ENCODE results near the gene COX7B2.

COX7B2 gene

DNA sequence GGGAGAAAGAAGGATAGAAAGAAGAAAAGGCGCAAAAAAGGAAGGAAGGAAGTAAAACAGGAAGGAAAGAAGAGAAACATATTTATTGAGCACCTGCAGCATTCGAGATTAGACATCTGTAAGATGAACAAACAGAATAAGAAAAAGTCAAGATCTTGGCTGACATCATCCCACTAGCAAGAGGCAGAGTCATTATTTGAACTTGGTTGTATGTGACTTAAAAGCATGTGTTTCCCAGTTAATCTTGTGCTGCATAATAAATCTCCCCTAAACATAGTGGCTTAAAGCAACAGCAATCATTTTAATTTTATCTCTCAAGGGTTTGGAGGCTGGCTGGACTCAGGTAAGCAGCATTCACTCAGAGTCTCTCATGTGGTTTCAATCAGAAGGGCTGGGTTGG, 38.5 kb upstream of the COX7B2 start:
- Histone ChIP-seq H3K4me3 (ENCODE audit: insufficient read length, low read depth) (no peak overlapping the region), H3K9me3 (ENCODE audit: insufficient read depth, low read length) (no peaks in the 10 kb centered on the region), H3K36me3 (ENCODE audit: insufficient read depth, insufficient read length, low read length) (no peaks in the 10 kb centered on the region), H3K4me1 (ENCODE audit: insufficient read depth, insufficient read length) (no peaks in the 10 kb centered on the region), H3K9ac (ENCODE audit: insufficient read length, low read depth) (no peak overlapping the region), H3K27me3 (ENCODE audit: insufficient read depth, insufficient read length) (no peaks in the 10 kb centered on the region)
- no peak for TF ChIP-seq ZNF274 (IDR thresholded peaks at IDR 0.05; ENCODE audit: low read depth, low read length)
- no peak for TF ChIP-seq SUZ12 (IDR thresholded peaks at IDR 0.05; ENCODE audit: extremely low read depth, insufficient read depth, insufficient read length)
- TF ChIP-seq YY1 (IDR thresholded peaks at IDR 0.05; ENCODE audit: insufficient read depth, insufficient read length): no peak
- no peak for DNase-seq (ENCODE audit: low read depth, low spot score)

DNA sequence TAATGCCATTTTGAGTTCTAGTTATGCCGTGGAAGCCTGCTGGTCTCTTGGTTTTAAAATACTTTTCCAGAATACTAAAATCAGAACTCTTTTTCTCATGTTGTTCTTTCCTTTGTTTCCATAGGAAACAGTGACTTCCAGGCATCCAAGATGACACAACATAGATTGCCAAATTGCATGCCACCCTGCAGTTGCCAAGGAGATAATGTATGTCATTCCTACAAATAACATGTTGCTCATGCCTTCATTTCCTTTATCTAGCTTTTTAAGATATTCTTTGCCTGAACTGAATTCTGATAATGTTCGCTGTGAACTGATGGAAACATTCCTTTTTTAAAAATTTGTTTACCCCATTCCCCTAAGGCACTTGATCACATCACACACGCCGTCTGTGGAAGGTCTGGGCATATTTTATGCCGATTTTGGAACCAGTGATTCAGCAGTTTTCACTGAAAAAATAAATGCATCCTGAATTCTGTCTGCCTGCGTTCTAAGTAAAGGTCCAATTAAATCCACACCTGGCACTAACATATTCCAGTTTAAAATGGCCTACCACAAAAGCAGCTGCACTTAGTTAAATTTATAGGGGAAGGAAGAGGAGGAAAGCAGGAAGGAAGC, 38.0 kb upstream of the COX7B2 start:
- Histone ChIP-seq H3K27me3 (ENCODE audit: insufficient read depth, insufficient read length) (no peaks in the 10 kb centered on the region), H3K9ac (ENCODE audit: insufficient read length, low read depth) (no peak overlapping the region), H3K36me3 (ENCODE audit: insufficient read depth, insufficient read length, low read length) (no peaks in the 10 kb centered on the region), H3K9me3 (ENCODE audit: insufficient read depth, low read length) (no peaks in the 10 kb centered on the region), H3K4me3 (ENCODE audit: insufficient read length, low read depth) (no peak overlapping the region), H3K4me1 (ENCODE audit: insufficient read depth, insufficient read length) (no peaks in the 10 kb centered on the region)
- TF ChIP-seq ZNF274 (IDR thresholded peaks at IDR 0.05; ENCODE audit: low read depth, low read length) (no peak), SUZ12 (IDR thresholded peaks at IDR 0.05; ENCODE audit: extremely low read depth, insufficient read depth, insufficient read length) (no peak), YY1 (IDR thresholded peaks at IDR 0.05; ENCODE audit: insufficient read depth, insufficient read length) (no peak)
- DNase-seq (ENCODE audit: low read depth, low spot score): no peak

DNA sequence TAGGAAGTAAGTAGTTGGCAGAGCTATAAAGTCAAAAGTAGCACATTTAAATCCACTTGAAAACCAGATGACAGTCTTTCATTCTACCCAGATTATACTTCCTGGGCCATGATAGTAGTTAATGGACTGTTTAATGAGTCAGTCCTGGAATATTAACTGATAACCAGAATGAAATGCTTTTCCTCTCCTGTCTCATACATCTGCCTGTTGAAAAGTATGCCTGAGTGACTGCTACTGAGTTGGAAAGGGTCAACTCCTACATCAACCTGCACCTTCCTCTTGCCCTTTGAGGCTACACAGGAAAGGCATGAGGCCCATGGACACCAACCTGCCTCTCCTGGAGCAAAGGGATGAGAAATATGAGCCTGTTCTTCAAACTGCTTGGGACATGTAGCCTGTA, 36.0 kb upstream of the COX7B2 start:
- Histone ChIP-seq H3K4me1 (ENCODE audit: insufficient read depth, insufficient read length) (no peaks in the 10 kb centered on the region), H3K9me3 (ENCODE audit: insufficient read depth, low read length) (no peaks in the 10 kb centered on the region), H3K36me3 (ENCODE audit: insufficient read depth, insufficient read length, low read length) (no peaks in the 10 kb centered on the region), H3K27me3 (ENCODE audit: insufficient read depth, insufficient read length) (no peaks in the 10 kb centered on the region), H3K4me3 (ENCODE audit: insufficient read length, low read depth) (no peak overlapping the region), H3K9ac (ENCODE audit: insufficient read length, low read depth) (no peak overlapping the region)
- no peak for TF ChIP-seq YY1 (IDR thresholded peaks at IDR 0.05; ENCODE audit: insufficient read depth, insufficient read length)
- TF ChIP-seq SUZ12 (IDR thresholded peaks at IDR 0.05; ENCODE audit: extremely low read depth, insufficient read depth, insufficient read length): no peak
- no peak for TF ChIP-seq ZNF274 (IDR thresholded peaks at IDR 0.05; ENCODE audit: low read depth, low read length)
- DNase-seq (ENCODE audit: low read depth, low spot score): no peak

DNA sequence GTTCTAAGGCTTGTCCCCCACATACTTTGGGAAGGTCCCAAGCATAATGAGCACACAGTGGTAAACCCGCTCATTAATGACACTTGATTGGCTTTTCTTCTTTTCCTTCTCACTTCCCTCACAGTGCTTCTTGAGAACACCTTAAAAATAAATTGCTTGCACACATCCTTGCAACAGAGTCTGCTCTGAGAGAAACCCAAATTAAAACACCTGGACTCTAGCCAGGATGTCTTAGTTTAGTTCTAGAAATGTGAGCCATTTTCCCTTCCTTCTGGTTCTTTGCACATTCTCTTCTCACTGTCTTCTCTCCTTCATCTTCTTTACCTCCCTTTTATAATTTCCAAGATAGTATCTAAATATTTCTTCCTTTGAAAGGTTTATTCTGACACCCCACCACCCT, 35.3 kb upstream of the COX7B2 start:
- Histone ChIP-seq H3K4me1 (ENCODE audit: insufficient read depth, insufficient read length) (no peaks in the 10 kb centered on the region), H3K9me3 (ENCODE audit: insufficient read depth, low read length) (no peaks in the 10 kb centered on the region), H3K36me3 (ENCODE audit: insufficient read depth, insufficient read length, low read length) (no peaks in the 10 kb centered on the region), H3K4me3 (ENCODE audit: insufficient read length, low read depth) (no peak overlapping the region), H3K27me3 (ENCODE audit: insufficient read depth, insufficient read length) (no peaks in the 10 kb centered on the region), H3K9ac (ENCODE audit: insufficient read length, low read depth) (no peak overlapping the region)
- DNase-seq (ENCODE audit: low read depth, low spot score): no peak
- TF ChIP-seq YY1 (IDR thresholded peaks at IDR 0.05; ENCODE audit: insufficient read depth, insufficient read length) (no peak), ZNF274 (IDR thresholded peaks at IDR 0.05; ENCODE audit: low read depth, low read length) (no peak), SUZ12 (IDR thresholded peaks at IDR 0.05; ENCODE audit: extremely low read depth, insufficient read depth, insufficient read length) (no peak)

DNA sequence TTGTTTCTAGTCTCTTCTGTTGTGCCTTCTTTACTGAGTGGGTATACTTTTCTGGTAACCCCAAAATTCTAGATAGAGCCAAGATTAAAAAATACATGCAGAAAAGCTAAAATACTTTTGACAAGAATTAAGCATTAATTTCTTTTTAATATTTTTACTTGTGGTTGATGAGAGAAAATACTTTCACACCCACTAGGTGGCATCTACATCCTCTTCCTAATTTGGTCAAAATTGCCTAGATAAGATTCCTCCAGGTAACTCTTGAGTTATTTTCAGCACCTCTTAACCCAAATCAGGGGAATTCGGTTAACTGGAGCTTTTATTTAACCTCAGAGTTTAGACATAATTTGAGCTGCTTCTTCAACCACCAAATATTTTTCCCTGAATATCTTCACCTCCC, 28.4 kb upstream of the COX7B2 start:
- Histone ChIP-seq H3K4me1 (ENCODE audit: insufficient read depth, insufficient read length) (no peaks in the 10 kb centered on the region), H3K4me3 (ENCODE audit: insufficient read length, low read depth) (no peak overlapping the region), H3K27me3 (ENCODE audit: insufficient read depth, insufficient read length) (no peaks in the 10 kb centered on the region), H3K9ac (ENCODE audit: insufficient read length, low read depth) (no peak overlapping the region), H3K36me3 (ENCODE audit: insufficient read depth, insufficient read length, low read length) (no peaks in the 10 kb centered on the region), H3K9me3 (ENCODE audit: insufficient read depth, low read length) (no peaks in the 10 kb centered on the region)
- no peak for DNase-seq (ENCODE audit: low read depth, low spot score)
- no peak for TF ChIP-seq YY1 (IDR thresholded peaks at IDR 0.05; ENCODE audit: insufficient read depth, insufficient read length)
- TF ChIP-seq ZNF274 (IDR thresholded peaks at IDR 0.05; ENCODE audit: low read depth, low read length): no peak
- TF ChIP-seq SUZ12 (IDR thresholded peaks at IDR 0.05; ENCODE audit: extremely low read depth, insufficient read depth, insufficient read length): no peak

DNA sequence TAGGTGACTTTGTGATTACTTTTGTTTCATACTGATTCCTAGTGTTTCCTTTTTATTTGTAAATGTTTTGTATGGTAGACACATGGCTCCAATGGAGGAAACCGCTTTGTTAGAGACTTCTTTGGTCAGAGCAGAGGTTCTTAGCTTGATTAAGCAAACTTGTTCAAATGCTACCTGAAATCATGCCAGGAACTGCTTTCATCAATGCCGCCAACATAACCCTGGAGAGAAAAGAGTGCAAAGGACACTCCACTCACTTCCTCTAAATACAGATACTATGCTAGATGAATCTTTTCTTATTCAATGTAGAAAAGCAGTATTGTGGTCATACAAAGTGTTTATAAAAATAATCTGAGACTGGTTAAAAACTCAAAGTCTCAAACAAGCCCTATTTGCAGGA, 25.7 kb upstream of the COX7B2 start:
- no peaks in the 10 kb centered on the region for H3K27me3 ChIP-seq (ENCODE audit: insufficient read depth, insufficient read length)
- no peaks in the 10 kb centered on the region for H3K36me3 ChIP-seq (ENCODE audit: insufficient read depth, insufficient read length, low read length)
- no peak overlapping the region for H3K4me3 ChIP-seq (ENCODE audit: insufficient read length, low read depth)
- no peak overlapping the region for H3K9ac ChIP-seq (ENCODE audit: insufficient read length, low read depth)
- H3K9me3 ChIP-seq (ENCODE audit: insufficient read depth, low read length): no peaks in the 10 kb centered on the region
- TF ChIP-seq SUZ12 (IDR thresholded peaks at IDR 0.05; ENCODE audit: extremely low read depth, insufficient read depth, insufficient read length) (no peak), ZNF274 (IDR thresholded peaks at IDR 0.05; ENCODE audit: low read depth, low read length) (no peak), YY1 (IDR thresholded peaks at IDR 0.05; ENCODE audit: insufficient read depth, insufficient read length) (no peak)
- no peak for DNase-seq (ENCODE audit: low read depth, low spot score)
- no peaks in the 10 kb centered on the region for H3K4me1 ChIP-seq (ENCODE audit: insufficient read depth, insufficient read length)

DNA sequence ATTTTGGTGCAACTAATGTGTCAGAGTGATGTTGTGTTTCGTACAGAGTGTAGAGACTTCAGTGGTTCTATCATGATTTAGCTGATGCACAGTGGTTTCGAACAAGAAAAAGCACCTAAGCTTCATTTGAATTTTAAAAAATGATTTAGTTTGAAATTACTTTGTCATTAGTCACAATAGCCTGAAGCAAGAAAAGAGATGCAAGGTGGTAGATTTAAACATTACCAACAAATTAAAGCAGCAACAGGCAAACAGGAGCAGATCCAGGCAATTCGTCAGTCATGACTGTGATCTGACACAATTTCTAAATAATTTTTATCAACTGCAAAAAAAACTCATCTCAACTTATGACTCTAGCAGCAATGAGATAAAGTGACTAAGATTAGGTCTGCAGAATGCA, 24.6 kb upstream of the COX7B2 start:
- DNase-seq (ENCODE audit: low read depth, low spot score): no peak
- TF ChIP-seq ZNF274 (IDR thresholded peaks at IDR 0.05; ENCODE audit: low read depth, low read length): no peak
- TF ChIP-seq YY1 (IDR thresholded peaks at IDR 0.05; ENCODE audit: insufficient read depth, insufficient read length): no peak
- no peak for TF ChIP-seq SUZ12 (IDR thresholded peaks at IDR 0.05; ENCODE audit: extremely low read depth, insufficient read depth, insufficient read length)
- H3K4me3 ChIP-seq (ENCODE audit: insufficient read length, low read depth): no peak overlapping the region
- no peaks in the 10 kb centered on the region for H3K4me1 ChIP-seq (ENCODE audit: insufficient read depth, insufficient read length)
- no peaks in the 10 kb centered on the region for H3K36me3 ChIP-seq (ENCODE audit: insufficient read depth, insufficient read length, low read length)
- no peaks in the 10 kb centered on the region for H3K9me3 ChIP-seq (ENCODE audit: insufficient read depth, low read length)
- H3K27me3 ChIP-seq (ENCODE audit: insufficient read depth, insufficient read length): no peaks in the 10 kb centered on the region
- no peak overlapping the region for H3K9ac ChIP-seq (ENCODE audit: insufficient read length, low read depth)
